ENCODE results near the gene CCDC182.

CCDC182 gene

DNA sequence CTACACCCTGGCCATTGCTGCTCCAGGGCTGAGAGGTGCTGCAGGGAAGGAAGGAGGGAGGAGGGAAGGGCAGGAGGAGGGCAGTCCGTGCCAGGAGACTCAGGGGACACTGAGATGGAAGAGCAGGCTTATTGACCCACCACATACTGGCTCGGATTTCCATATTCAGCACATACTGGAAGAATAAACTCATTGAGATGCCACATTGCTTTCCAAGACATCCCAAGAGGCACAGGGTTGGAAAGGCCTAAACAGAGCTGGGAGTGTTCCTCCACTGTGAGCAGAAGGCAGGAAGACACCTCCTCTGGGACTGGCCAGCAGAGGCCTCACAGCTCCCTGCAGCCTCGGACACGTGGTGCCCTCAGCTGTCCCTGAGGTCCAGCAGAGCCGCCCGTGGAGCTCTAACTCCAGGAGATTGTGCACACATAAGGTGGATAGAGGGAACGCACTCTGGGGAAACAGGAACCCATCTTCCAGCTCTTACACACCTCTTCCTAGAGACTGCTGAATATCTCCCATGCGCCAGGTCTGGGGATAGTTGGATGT is 17.4 kb downstream of the CCDC182 start:
- no peak overlapping the region for H3K9ac ChIP-seq
- no peaks in the 10 kb centered on the region for H3K79me2 ChIP-seq (ENCODE audit: insufficient read depth, low read depth)
- H3K4me2 ChIP-seq = no peak overlapping the region
- H4K20me1 ChIP-seq (ENCODE audit: insufficient read depth) = no peaks in the 10 kb centered on the region
- no peak overlapping the region for H3K27ac ChIP-seq
- TF ChIP-seq, protein P1, sequence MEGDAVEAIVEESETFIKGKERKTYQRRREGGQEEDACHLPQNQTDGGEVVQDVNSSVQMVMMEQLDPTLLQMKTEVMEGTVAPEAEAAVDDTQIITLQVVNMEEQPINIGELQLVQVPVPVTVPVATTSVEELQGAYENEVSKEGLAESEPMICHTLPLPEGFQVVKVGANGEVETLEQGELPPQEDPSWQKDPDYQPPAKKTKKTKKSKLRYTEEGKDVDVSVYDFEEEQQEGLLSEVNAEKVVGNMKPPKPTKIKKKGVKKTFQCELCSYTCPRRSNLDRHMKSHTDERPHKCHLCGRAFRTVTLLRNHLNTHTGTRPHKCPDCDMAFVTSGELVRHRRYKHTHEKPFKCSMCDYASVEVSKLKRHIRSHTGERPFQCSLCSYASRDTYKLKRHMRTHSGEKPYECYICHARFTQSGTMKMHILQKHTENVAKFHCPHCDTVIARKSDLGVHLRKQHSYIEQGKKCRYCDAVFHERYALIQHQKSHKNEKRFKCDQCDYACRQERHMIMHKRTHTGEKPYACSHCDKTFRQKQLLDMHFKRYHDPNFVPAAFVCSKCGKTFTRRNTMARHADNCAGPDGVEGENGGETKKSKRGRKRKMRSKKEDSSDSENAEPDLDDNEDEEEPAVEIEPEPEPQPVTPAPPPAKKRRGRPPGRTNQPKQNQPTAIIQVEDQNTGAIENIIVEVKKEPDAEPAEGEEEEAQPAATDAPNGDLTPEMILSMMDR (conservative IDR thresholded peaks at IDR 0.05; ENCODE audit: low read depth, low read length) = no peak
- no peaks in the 10 kb centered on the region for H3K36me3 ChIP-seq (ENCODE audit: insufficient read depth)
- H3K4me3 ChIP-seq (IDR thresholded peaks at IDR 0.05; ENCODE audit: insufficient read depth, low read depth, low read length) = no peak overlapping the region
- no peaks in the 10 kb centered on the region for H3K4me1 ChIP-seq (ENCODE audit: low read depth, poor library complexity, severe bottlenecking)
- no peak overlapping the region for H2AFZ ChIP-seq (ENCODE audit: low read depth)
- no peaks in the 10 kb centered on the region for H3K27me3 ChIP-seq (ENCODE audit: insufficient read depth, low read depth)

DNA sequence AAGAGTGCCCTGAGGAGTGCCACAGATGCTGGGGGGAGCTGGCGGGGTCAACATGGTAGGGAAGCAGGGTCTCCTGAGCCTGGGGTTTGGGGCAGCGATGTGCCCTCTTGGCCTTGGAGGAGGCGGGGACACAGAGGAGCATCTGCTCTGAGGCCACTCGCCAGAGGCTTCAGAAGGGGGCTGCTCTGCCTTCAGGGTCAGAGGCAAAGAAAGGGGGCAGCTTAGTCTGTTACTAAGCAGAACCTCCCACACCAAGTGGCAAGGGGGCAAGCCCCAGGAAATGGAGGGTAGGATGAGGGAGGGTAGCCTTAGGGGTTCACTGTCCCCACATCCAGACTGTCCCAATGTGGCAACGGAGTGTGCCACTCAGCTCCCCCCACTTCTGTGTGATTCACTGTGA is 18.3 kb downstream of the CCDC182 start:
- TF ChIP-seq, protein P1 (conservative IDR thresholded peaks at IDR 0.05; ENCODE audit: low read depth, low read length) = no peak
- Histone ChIP-seq H4K20me1 (ENCODE audit: insufficient read depth) (no peaks in the 10 kb centered on the region), H3K9ac (no peak overlapping the region), H2AFZ (ENCODE audit: low read depth) (no peak overlapping the region), H3K27me3 (ENCODE audit: insufficient read depth, low read depth) (no peaks in the 10 kb centered on the region), H3K36me3 (ENCODE audit: insufficient read depth) (no peaks in the 10 kb centered on the region), H3K4me1 (ENCODE audit: low read depth, poor library complexity, severe bottlenecking) (no peaks in the 10 kb centered on the region), H3K79me2 (ENCODE audit: insufficient read depth, low read depth) (no peaks in the 10 kb centered on the region), H3K4me3 (IDR thresholded peaks at IDR 0.05; ENCODE audit: insufficient read depth, low read depth, low read length) (no peak overlapping the region), H3K4me2 (no peak overlapping the region), H3K27ac (no peak overlapping the region)

DNA sequence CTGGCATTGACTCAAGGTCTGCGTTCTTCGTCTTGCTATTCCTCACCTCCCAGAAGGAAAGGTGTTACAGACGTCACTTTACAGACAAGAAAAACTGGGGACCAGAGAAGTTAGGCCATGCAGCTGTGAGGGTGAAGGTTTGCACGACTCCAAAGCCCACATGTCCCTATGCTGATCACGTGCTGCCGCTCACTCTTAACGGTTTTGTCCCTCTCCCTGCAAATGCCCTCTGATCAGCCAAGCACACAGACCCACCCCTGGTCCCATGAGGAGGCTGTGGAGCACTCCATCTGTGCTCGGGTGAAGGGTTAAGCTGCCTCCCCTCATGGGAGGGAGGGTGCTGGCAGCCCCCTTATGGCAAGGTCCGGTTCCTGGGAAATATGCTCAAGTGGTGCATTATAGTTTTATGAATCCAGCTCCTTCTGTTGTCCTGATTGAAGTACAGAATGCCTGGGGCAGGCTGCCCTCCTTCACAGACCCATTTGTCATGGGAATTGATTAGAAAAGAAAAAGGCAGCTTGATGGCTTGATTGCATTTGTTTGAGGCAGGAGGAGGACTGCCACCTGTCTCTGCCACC is 18.8 kb downstream of the CCDC182 start:
- H3K27me3 ChIP-seq (ENCODE audit: insufficient read depth, low read depth) = no peaks in the 10 kb centered on the region
- no peak overlapping the region for H3K4me3 ChIP-seq (IDR thresholded peaks at IDR 0.05; ENCODE audit: insufficient read depth, low read depth, low read length)
- H2AFZ ChIP-seq (ENCODE audit: low read depth) = no peak overlapping the region
- no peaks in the 10 kb centered on the region for H3K4me1 ChIP-seq (ENCODE audit: low read depth, poor library complexity, severe bottlenecking)
- H4K20me1 ChIP-seq (ENCODE audit: insufficient read depth) = no peaks in the 10 kb centered on the region
- H3K4me2 ChIP-seq = no peak overlapping the region
- no peak overlapping the region for H3K27ac ChIP-seq
- no peaks in the 10 kb centered on the region for H3K79me2 ChIP-seq (ENCODE audit: insufficient read depth, low read depth)
- no peak overlapping the region for H3K9ac ChIP-seq
- no peaks in the 10 kb centered on the region for H3K36me3 ChIP-seq (ENCODE audit: insufficient read depth)
- TF ChIP-seq, protein P1 (conservative IDR thresholded peaks at IDR 0.05; ENCODE audit: low read depth, low read length) = no peak

DNA sequence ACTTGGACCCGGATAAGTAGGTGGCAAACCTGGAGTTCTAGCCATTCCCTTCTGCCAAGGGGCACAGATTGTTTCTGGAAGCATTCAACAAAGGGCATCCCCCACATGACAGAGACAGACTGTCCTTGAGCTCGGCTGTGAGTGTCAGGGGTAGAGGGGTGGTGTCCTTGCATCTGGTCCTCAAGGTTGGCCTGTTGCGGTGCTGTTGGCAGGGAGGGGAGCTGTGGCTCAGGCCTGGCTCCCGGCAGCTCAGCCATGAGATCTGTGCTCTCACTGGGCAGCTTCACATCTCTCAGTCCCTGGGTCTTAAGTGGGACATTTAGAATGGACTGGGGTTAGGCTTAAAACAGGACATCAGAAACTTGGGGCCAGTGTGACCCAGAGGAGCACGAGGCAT is 20.4 kb downstream of the CCDC182 start:
- Histone ChIP-seq H2AFZ (ENCODE audit: low read depth) (no peak overlapping the region), H3K4me1 (ENCODE audit: low read depth, poor library complexity, severe bottlenecking) (no peaks in the 10 kb centered on the region), H4K20me1 (ENCODE audit: insufficient read depth) (no peaks in the 10 kb centered on the region), H3K4me2 (no peak overlapping the region), H3K36me3 (ENCODE audit: insufficient read depth) (no peaks in the 10 kb centered on the region), H3K79me2 (ENCODE audit: insufficient read depth, low read depth) (no peaks in the 10 kb centered on the region), H3K4me3 (IDR thresholded peaks at IDR 0.05; ENCODE audit: insufficient read depth, low read depth, low read length) (no peak overlapping the region), H3K27ac (no peak overlapping the region), H3K9ac (no peak overlapping the region), H3K27me3 (ENCODE audit: insufficient read depth, low read depth) (no peaks in the 10 kb centered on the region)
- TF ChIP-seq, protein P1 (conservative IDR thresholded peaks at IDR 0.05; ENCODE audit: low read depth, low read length) = no peak

Data from KMS-11 (cell line).